Stomach (tissue), 4 donors: ENCODE results near the gene ACMSD.

ENCODE experiments used
- EP300 ChIP-seq: sonication (generic); formaldehyde crosslinking; IDR thresholded peaks from one replicate; pipeline ENCODE4 v1.6.1; 2017; ENCODE audit warnings: antibody characterized with exemption
- POLR2AphosphoS5 ChIP-seq, 3 donors: sonication (generic); formaldehyde crosslinking; IDR thresholded peaks; one replicate each; pipeline ENCODE4 v1.6.1; 2016; ENCODE audit warnings: antibody characterized with exemption in 3 of 3

DNA sequence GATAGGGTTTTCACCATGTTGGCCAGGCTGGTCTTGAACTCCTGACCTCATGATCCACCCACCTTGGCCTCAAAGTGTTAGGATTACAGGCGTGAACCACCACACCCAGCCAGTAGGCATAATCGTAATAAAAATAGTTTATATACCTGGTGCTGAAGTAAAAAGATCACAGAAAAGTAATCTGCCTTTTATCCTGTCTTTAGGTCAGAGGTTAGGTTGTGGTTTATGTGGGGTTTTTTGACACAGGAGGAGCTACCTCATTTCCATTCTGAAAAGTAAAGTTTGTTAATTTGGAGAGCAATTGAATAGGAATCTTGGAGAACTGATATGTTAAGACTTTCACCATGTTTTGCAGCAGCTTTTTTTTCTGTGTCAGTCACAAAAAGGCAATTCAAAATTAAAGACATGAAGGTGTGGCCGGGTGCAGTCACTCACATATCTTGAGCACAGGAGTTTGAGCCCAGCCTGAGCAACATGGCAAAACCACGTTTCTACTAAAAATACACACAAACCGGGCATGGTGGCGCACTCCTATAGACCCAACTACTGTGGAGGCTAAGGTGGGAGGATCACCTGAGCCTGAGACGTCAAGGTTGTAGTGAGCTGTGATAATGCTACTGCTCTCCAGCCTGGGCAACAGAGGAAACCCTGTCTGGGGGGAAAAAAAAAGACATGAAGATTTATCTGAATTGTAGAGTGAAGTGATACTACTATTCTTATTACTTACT is 111.7 kb downstream of the ACMSD start:
- no peak for TF ChIP-seq EP300
- TF ChIP-seq POLR2AphosphoS5 (IDR thresholded peaks at IDR 0.05) = no peak
